Keratinocyte (primary cell): ENCODE results near the gene TTLL13.
"Not testable (repeated sequence)": the region's sequence is repeated elsewhere in the genome, so short reads cannot be mapped to it uniquely, and the experiment has no call there.

Source experiments
- EZH2 ChIP-seq: IDR thresholded peaks from one replicate; pipeline ENCODE4 v1.6.1; 2012; ENCODE audit warnings: inconsistent platforms, mild to moderate bottlenecking, low read length, moderate library complexity
- TF ChIP-seq, protein P1 (sequence below), 3 experiments: IDR thresholded peaks in 1 of 3; conservative IDR thresholded peaks in 1 of 3; optimal IDR thresholded peaks in 1 of 3; 2 replicates in 2 of 3; 3 replicates in 1 of 3; pipeline versions ENCODE3 to v1.5.1; 2011; ENCODE audit warnings: low read length in 3 of 3, mild to moderate bottlenecking in 3 of 3, moderate library complexity in 2 of 3, control low read depth in 1 of 3, inconsistent platforms in 1 of 3; ENCODE audit not compliant: insufficient read depth in 2 of 3; ENCODE audit errors: extremely low read depth in 1 of 3

DNA sequence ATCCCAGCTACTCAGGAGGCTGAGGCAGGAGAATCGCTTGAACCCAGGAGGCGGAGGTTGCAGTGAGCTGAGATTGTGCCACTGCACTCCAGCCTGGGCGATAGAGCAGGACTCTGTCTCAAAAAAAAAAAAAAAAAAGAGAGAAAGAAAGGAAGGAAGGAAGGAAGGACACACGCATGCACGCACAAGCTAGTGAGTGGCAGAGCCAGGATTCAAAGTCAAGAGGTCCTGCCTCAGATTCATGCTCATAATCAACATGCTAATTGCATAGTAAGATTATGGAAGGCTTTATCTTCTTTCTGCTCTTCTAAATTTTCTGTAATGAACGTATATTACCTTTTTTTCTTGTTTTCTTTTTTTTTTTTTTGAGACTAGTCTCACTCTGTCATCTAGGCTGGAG, 11.4 kb downstream of the TTLL13 start:
- not testable (repeated sequence) for TF ChIP-seq EZH2
- TF ChIP-seq, protein P1, sequence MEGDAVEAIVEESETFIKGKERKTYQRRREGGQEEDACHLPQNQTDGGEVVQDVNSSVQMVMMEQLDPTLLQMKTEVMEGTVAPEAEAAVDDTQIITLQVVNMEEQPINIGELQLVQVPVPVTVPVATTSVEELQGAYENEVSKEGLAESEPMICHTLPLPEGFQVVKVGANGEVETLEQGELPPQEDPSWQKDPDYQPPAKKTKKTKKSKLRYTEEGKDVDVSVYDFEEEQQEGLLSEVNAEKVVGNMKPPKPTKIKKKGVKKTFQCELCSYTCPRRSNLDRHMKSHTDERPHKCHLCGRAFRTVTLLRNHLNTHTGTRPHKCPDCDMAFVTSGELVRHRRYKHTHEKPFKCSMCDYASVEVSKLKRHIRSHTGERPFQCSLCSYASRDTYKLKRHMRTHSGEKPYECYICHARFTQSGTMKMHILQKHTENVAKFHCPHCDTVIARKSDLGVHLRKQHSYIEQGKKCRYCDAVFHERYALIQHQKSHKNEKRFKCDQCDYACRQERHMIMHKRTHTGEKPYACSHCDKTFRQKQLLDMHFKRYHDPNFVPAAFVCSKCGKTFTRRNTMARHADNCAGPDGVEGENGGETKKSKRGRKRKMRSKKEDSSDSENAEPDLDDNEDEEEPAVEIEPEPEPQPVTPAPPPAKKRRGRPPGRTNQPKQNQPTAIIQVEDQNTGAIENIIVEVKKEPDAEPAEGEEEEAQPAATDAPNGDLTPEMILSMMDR (optimal IDR thresholded peaks at IDR 0.05 in 1 of 3, IDR thresholded peaks at IDR 0.05 in 1 of 3, conservative IDR thresholded peaks at IDR 0.05 in 1 of 3; ENCODE audit: extremely low read depth in 1 of 3, insufficient read depth in 2 of 3, low read length in 3 of 3), result not testable (repeated sequence)
